ENCODE data around the gene TTBK2.

Gene TTBK2

DNA sequence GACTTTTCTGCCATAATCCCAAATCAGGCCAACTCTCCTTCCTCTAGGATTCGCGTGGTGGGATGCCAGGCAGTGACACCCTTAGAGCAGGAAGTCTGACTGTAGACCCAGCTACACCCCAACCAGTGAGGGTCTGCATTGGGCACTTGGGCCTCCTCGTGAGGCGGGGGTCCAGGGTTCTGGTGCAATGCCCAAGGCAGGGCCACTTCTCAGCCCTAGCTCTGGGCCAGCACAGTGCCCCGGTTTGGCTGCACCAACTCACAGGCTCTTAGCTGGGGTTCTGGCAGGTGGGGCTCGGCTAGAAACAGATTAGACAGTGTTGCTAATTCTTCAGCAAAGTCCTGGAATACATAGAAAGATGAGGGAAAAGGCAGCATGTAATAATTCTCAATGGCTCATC lies 196.3 kb downstream of the TTBK2 start:
- no peak for DNase-seq

DNA sequence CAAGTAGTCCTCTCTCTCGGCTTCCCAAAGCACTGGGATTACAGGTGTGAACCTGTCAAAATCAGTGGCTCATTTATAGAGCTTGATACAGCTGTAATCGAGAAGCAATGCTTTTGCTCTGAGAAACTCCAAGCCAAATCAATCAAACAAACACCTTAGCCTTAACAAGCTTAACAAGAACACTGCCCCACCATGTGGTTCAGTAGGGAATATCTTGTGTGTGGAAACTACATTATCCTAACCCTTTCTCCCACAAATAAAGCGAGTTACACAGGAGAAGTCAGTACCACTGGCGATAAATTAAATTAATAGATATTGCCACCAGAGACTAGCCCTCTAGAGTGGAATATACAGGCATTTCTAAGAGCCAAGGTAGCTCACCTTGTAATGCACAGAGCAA lies 197.5 kb downstream of the TTBK2 start:
- DNase-seq = no peak

DNA sequence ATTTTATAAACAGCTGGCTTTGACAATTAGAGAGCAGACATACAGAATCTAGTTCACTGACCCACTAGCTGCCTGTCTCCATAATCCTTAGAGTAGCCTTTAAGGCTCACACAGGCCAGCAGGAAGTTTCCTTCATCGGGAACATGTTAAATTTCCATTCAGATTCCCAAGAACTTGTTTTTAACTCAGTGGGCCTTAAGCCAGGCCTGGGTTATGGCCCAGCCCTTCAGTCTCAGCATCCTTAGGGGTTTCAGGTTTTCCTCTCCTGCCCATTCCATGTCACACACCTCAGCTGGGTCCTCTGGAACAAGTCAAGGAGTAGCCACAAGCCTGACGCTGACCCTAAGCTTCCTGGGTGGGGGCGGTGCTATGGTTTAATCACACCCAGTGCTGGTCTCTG lies 198.7 kb downstream of the TTBK2 start:
- DNase-seq = no peak

- no peak for DNase-seq
Measured at GRCh38 chr15:42721016-42721415, 199.6 kb downstream of the TTBK2 start.

GRCh38 chr15:42720071-42720470 lies 200.5 kb downstream of the TTBK2 start:
- no peak for DNase-seq

DNA sequence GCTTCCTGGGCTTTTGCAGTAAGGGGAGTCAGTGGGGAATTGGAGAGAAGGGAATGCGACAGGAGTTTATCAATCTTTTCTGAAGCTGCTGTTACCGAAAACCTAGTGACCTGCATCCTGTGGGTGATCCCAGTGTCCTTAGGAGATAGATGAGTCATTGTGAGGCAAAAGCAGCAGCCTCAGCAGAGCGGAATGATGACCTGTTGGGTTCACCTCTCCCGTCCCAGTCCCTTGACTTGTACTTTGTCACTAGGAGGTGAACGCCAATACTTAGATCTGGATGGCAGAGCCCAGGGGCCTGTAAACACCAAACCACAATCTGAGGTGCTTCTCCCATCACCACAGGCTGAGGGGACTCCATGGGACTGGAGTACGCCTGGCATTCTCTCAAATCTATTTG lies 201.5 kb downstream of the TTBK2 start:
- DNase-seq = no peak

DNA sequence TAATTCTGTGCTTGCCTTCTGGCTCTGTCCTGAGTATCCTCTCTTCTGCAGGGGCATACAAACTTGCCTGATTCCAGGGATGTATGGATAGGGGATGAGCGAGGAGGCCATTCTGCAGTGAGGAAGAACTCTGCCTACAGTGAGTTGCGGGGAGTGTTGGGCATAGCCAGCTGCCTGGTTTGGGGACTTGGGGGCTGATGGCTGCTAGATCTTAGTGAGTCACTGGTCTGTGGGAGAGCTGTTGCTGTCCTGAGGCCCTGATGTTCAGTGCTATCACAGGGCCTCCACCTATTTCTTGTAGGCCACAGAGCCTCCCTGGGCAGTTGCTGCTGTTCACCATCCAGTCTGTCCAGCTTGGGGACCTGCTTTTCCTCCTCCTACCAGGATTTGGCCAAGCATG lies 204.0 kb downstream of the TTBK2 start:
- DNase-seq = no peak

DNA sequence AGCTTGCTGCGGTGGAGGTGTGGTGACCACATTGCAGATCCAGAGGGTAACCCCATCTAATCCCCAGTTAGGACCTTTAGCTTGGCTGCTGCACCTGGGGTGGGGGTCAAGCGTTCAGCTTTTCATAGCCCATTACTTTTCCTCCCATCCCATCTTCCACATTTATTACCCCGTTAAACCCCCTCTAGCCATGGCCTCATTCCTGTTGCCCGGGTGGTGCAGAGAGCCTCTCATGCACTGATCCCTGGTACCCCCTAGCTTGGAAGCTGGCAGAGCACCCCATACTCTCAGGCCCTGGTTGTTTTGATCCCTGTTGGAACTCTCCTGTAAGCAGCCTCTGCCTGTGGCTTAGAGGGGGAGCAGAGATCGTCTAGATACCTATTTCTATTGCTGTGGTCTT lies 204.5 kb downstream of the TTBK2 start:
- no peak for DNase-seq

- no peak for DNase-seq
Measured at GRCh38 chr15:42712584-42712983, 208.0 kb downstream of the TTBK2 start.

- no peak for DNase-seq
Measured at GRCh38 chr15:42711746-42712145, 208.8 kb downstream of the TTBK2 start.

DNA sequence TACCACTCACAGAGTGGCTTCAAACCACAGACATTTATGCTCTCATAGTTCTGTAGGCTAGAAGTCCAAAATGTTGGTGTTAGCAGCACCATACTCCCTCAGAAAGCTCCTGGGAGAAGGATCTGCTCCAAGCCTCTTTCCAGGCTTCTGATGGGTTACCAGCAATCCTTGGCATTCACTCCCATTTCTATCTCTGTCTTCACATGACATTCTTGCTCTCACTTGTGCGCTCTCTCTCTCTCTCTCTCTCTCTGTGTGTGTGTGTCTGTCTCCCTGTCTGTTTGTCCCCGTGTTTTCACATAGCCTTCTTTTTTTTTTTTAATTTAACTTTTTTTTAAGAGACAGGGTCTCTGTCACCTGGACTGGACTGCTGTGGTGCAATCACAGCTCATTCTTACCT lies 209.9 kb downstream of the TTBK2 start:
- DNase-seq = no peak

GRCh38 chr15:42707873-42708544 lies 212.6 kb downstream of the TTBK2 start:
- DNase-seq = no peak

DNA sequence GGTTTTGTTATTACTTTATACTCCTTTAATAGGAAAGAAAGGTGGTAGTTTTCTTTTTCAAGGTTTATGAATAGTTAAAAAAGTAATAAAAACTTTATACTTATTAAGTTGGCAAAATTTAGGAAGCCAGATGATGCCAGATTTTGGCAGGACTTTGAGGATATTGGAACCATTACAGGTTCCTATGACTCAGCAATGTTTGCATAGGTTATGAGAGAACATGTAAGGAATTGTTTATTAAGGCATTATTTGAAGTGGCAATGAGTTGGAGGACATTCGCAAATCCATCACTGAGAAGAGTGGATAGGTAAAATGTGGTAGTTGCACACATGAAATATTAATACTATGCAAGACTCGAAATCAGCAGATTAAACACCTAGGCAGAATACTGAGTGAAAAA lies 213.5 kb downstream of the TTBK2 start:
- DNase-seq = no peak

GRCh38 chr15:42705336-42705735 lies 215.2 kb downstream of the TTBK2 start:
- no peak for DNase-seq

- no peak for DNase-seq
Measured at GRCh38 chr15:42704492-42704926, 216.1 kb downstream of the TTBK2 start.

GRCh38 chr15:42696626-42697025 lies 224.0 kb downstream of the TTBK2 start:
- DNase-seq = no peak

DNA sequence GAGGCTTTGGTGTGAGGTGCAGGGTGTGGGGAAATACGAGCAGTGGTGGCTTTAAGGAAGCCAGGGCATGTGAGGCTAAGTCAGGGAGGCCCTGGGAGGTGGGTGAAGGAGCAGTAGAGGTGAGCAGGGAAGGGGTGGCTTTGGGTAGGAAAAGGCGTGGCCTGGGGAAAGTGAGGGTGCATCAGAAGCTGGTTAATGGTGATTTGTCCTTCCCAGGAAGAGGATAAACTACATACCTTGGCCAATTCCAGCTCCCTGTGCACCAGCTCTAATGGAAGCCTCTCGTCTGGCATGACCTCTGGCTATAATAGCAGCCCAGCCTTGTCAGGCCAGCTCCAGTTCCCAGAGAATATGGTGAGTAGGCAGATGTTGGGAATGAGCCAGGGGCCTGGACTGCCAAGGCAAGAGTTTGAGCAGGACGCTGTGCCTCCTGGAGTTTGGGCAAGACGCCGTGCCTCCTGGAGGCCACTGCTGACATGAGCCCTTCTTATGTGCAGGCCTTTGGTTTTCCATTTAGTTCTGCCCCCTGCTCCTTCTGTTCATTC lies 225.0 kb downstream of the TTBK2 start:
- DNase-seq = no peak

- no peak for DNase-seq
Measured at GRCh38 chr15:42694398-42694797, 226.2 kb downstream of the TTBK2 start.

- no peak for DNase-seq
Measured at GRCh38 chr15:42693942-42694341, 226.6 kb downstream of the TTBK2 start.

DNA sequence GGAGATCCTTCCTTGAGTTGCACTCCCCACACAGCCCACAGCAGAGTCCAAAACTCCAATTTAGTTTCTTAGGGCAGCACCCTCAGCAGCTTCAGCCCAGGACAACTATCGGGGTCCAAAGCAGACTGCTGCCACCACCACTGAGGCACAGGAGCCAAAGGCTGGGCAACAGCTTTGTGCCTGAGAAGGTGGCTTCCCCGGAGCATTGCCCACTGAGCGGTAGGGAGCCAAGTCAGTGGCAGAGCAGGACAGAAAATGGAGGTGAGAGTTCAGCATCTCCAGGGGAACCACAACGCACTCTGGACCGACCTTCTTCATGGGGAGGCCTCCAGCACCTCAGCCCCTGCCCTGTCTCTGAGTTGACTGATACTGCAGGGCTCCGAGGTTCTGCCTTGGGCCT lies 227.1 kb downstream of the TTBK2 start:
- no peak for DNase-seq

DNA sequence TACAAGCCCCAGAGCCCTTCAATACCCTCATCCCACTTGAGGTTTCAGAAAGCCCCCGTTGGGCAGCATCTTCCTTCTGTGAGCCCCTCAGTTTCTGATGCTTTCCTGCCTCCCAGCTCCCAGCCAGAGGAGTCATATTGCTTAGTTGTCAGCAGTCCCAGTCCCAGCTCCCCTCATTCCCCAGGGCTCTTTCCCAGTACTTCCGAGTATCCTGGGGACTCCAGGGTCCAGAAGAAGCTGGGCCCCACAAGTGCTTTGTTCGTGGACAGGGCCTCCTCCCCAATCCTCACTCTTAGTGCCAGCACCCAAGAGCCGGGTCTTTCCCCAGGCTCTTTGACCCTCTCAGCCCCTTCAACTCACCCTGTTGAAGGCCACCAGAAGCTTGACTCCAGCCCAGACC lies 227.6 kb downstream of the TTBK2 start:
- DNase-seq = no peak

DNA sequence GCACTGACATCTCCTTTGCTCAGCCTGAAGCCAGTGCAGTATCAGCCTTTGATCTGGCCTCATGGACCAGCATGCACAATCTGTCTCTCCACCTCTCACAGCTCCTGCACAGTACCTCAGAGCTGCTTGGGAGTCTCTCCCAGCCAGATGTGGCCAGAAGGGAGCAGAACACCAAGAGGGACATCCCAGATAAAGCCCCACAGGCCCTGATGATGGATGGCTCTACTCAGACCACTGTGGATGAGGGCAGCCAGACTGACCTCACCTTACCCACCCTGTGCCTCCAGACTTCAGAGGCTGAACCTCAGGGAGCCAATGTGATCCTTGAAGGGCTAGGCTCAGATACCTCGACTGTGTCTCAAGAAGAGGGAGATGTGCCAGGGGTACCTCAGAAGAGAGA lies 228.0 kb downstream of the TTBK2 start:
- DNase-seq = no peak

DNA sequence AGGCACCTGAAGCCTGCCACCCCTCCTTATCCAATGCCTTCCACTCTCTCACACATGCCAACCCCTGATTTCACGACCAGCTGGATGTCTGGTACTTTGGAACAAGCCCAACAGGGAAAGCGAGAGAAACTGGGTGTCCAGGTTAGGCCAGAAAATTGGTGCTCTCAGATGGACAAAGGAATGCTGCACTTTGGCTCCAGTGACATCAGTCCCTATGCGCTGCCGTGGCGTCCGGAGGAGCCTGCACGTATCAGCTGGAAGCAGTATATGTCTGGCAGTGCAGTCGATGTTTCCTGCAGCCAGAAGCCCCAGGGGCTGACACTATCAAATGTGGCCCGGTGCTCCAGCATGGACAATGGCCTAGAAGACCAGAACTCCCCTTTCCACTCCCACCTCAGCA lies 228.8 kb downstream of the TTBK2 start:
- DNase-seq = no peak

DNA sequence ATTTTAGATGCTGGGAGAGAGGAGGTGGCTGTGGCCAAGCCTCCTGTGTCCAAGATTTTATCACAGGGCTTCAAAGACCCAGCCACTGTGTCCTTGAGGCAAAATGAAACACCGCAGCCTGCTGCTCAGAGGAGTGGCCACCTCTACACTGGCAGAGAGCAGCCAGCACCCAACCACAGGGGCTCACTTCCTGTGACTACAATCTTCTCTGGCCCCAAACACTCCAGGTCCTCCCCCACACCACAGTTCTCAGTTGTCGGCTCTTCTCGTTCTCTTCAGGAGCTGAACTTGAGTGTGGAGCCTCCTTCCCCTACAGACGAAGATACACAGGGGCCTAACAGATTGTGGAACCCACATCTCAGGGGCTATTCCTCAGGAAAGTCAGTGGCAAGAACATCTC lies 229.3 kb downstream of the TTBK2 start:
- DNase-seq = no peak

All from left hindlimb (tissue), 1 donor.